HG03108 (cell line): Measurements from ENCODE around the gene BCL2.
"Not testable (repeated sequence)": the region's sequence is repeated elsewhere in the genome, so short reads cannot be mapped to it uniquely, and the experiment has no call there.

Experiments used
- ATAC-seq: cut with Tn5 transposase; IDR thresholded peaks from one replicate; pipeline ENCODE4 v1.9.1; 2021; ENCODE audit warnings: moderate library complexity; ENCODE audit not compliant: unreplicated experiment

Gene BCL2

GRCh38 chr18:63236921-63237846, 82.4 kb downstream of the BCL2 start:
- ATAC-seq, result no peak

- ATAC-seq, result no peak
Measured at GRCh38 chr18:63236406-63236805, 83.2 kb downstream of the BCL2 start.

- not testable (repeated sequence) for ATAC-seq
Measured at GRCh38 chr18:63235920-63236319, 83.6 kb downstream of the BCL2 start.

GRCh38 chr18:63234841-63235240, 84.7 kb downstream of the BCL2 start:
- ATAC-seq, result no peak

GRCh38 chr18:63234432-63234831, 85.1 kb downstream of the BCL2 start:
- no peak for ATAC-seq

- ATAC-seq, result no peak
Measured at GRCh38 chr18:63233334-63233733, 86.2 kb downstream of the BCL2 start.

GRCh38 chr18:63232826-63233225, 86.7 kb downstream of the BCL2 start:
- no peak for ATAC-seq

GRCh38 chr18:63229971-63230370, 89.6 kb downstream of the BCL2 start:
- ATAC-seq, result no peak

GRCh38 chr18:63225434-63225833, 94.1 kb downstream of the BCL2 start:
- ATAC-seq, result no peak

GRCh38 chr18:63224630-63225029, 94.9 kb downstream of the BCL2 start:
- ATAC-seq, result no peak

GRCh38 chr18:63223837-63224236, 95.7 kb downstream of the BCL2 start:
- no peak for ATAC-seq

GRCh38 chr18:63220903-63221302, 98.7 kb downstream of the BCL2 start:
- no peak for ATAC-seq

GRCh38 chr18:63218472-63218871, 101.1 kb downstream of the BCL2 start:
- ATAC-seq, result no peak

- no peak for ATAC-seq
Measured at GRCh38 chr18:63216516-63217311, 102.9 kb downstream of the BCL2 start.

- no peak for ATAC-seq
Measured at GRCh38 chr18:63213936-63214671, 105.5 kb downstream of the BCL2 start.

- no peak for ATAC-seq
Measured at GRCh38 chr18:63213331-63213900, 106.2 kb downstream of the BCL2 start.

GRCh38 chr18:63210521-63210920, 109.0 kb downstream of the BCL2 start:
- no peak for ATAC-seq

- no peak for ATAC-seq
Measured at GRCh38 chr18:63208676-63209075, 110.9 kb downstream of the BCL2 start.

- ATAC-seq, result no peak
Measured at GRCh38 chr18:63207835-63208234, 111.7 kb downstream of the BCL2 start.

GRCh38 chr18:63207143-63207790, 112.3 kb downstream of the BCL2 start:
- no peak for ATAC-seq
